Chondrocyte (in vitro differentiated cells): Measurements from ENCODE around the gene DDR2. TPM values are rescaled to one million over a fixed set of nuclear protein-coding genes. Genes with fewer than 3 reads are reported as not detected.

Experiments
- DNase-seq: peaks from one replicate; pipeline ENCODE4 v3.0.0; 2021; ENCODE audit warnings: mixed read lengths, low spot score
- H3K27ac Mint-ChIP-seq: one replicate; pipeline ENCODE4 v1.8.0; 2021; ENCODE audit warnings: mild to moderate bottlenecking, moderate library complexity, mixed read lengths; ENCODE audit not compliant: unreplicated experiment
- H3K27me3 Mint-ChIP-seq: 2 replicates; pipeline ENCODE4 v1.8.0; 2021; ENCODE audit warnings: low read depth, mixed read lengths
- H3K36me3 Mint-ChIP-seq: 2 replicates; pipeline ENCODE4 v1.8.0; 2021; ENCODE audit warnings: low read depth, mixed read lengths
- H3K4me1 Mint-ChIP-seq: 2 replicates; pipeline ENCODE4 v1.8.0; 2021; ENCODE audit warnings: low read depth, mild to moderate bottlenecking, mixed read lengths
- H3K4me3 Mint-ChIP-seq: one replicate; pipeline ENCODE4 v1.8.0; 2021; ENCODE audit warnings: mild to moderate bottlenecking, moderate library complexity, mixed read lengths; ENCODE audit not compliant: unreplicated experiment
- H3K9me3 Mint-ChIP-seq: 2 replicates; pipeline ENCODE4 v1.8.0; 2021; ENCODE audit warnings: low read depth, mixed read lengths
- total RNA-seq: library from RNA; stranded (reverse); gene quantifications from 3 replicates; pipeline ENCODE4 v1.2.1, GENCODE V29; 2021
- TF ChIP-seq, protein P1 (sequence below): fragments of 200-600 bp; sonication (generic); IDR thresholded peaks from 2 replicates; pipeline ENCODE4 v1.5.0; 2021; ENCODE audit warnings: antibody characterized with exemption, mild to moderate bottlenecking, moderate library complexity

Gene DDR2
- total RNA-seq, 1 donor from 2014 or later = 182 TPM

DNA sequence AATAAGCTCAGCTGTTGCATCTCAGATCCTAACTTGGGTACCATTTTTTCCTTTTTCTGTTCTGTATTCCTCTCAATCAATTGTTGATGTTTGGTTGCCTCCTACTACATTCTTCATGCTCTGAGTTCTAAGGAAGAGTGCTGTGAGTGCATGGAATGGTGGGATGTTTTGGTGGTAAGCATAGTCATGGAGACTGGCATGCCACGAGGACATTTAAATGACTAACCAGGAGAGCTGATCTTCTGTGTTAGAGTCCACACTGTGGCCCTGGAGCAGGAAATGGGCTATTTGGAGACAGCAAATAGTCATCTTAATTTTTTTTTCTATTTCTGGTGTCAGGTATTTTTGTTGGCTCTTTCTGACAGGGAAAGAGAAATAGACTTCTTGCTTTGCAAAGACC is 88.7 kb downstream of the DDR2 start:
- Mint-ChIP-seq H3K9me3 (no peaks in the 10 kb centered on the region), H3K4me1 (peaks cover 35% of the 10 kb centered on the region), H3K4me3 (no peak overlapping the region), H3K27ac (peak overlapping the region; percentile 55), H3K36me3 (peaks cover 12% of the 10 kb centered on the region), H3K27me3 (no peaks in the 10 kb centered on the region)
- DNase-seq = no peak
- TF ChIP-seq, protein P1, sequence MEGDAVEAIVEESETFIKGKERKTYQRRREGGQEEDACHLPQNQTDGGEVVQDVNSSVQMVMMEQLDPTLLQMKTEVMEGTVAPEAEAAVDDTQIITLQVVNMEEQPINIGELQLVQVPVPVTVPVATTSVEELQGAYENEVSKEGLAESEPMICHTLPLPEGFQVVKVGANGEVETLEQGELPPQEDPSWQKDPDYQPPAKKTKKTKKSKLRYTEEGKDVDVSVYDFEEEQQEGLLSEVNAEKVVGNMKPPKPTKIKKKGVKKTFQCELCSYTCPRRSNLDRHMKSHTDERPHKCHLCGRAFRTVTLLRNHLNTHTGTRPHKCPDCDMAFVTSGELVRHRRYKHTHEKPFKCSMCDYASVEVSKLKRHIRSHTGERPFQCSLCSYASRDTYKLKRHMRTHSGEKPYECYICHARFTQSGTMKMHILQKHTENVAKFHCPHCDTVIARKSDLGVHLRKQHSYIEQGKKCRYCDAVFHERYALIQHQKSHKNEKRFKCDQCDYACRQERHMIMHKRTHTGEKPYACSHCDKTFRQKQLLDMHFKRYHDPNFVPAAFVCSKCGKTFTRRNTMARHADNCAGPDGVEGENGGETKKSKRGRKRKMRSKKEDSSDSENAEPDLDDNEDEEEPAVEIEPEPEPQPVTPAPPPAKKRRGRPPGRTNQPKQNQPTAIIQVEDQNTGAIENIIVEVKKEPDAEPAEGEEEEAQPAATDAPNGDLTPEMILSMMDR = no peak

DNA sequence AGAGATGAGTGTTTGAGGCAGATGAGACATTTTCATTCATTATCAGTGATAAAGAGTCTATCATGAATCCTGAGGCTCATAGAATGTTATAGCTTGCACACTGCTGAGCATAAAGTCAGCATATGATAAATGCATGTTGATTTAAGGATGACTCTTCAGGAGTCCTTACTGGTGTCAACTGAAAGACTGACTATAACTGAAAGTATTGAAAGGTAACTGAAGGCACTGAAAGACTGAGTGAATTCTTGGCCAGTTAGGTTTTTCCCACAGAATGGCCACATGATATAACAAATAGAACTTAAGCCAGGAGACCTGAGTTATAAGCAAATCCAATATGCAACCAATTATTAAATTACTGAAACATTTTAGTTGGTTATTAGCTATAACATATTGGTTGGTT is 89.2 kb downstream of the DDR2 start:
- no peak overlapping the region for H3K4me3 Mint-ChIP-seq
- peaks cover 12% of the 10 kb centered on the region for H3K36me3 Mint-ChIP-seq
- no peaks in the 10 kb centered on the region for H3K9me3 Mint-ChIP-seq
- TF ChIP-seq, protein P1 = no peak
- H3K27me3 Mint-ChIP-seq = no peaks in the 10 kb centered on the region
- peak overlapping the region; percentile 39 for H3K27ac Mint-ChIP-seq
- peaks cover 33% of the 10 kb centered on the region for H3K4me1 Mint-ChIP-seq
- no peak for DNase-seq

DNA sequence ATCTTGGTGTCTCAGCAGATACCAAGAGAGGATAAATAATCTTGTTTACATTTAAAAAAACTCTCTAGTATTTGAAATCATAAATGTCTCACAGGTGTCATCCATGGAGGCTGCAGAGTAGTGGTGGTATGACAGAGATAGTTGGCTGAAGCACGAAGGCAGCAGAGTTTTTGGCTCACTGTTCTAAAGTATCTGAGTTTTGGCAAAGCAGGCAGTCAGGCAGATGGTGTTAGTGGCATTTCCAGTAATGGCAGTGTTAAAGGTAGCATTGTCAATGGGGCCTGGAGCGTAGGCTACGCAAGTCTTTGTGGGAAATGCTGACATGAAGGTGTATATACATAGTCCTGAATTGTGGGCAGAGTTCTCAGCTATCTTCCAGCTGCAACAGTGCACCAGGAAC is 89.8 kb downstream of the DDR2 start:
- Mint-ChIP-seq H3K4me1 (peaks cover 32% of the 10 kb centered on the region), H3K36me3 (peaks cover 12% of the 10 kb centered on the region), H3K9me3 (peaks cover 2% of the 10 kb centered on the region), H3K27ac (peak overlapping the region; percentile 4), H3K4me3 (no peak overlapping the region), H3K27me3 (no peaks in the 10 kb centered on the region)
- TF ChIP-seq, protein P1 = no peak
- DNase-seq = no peak

DNA sequence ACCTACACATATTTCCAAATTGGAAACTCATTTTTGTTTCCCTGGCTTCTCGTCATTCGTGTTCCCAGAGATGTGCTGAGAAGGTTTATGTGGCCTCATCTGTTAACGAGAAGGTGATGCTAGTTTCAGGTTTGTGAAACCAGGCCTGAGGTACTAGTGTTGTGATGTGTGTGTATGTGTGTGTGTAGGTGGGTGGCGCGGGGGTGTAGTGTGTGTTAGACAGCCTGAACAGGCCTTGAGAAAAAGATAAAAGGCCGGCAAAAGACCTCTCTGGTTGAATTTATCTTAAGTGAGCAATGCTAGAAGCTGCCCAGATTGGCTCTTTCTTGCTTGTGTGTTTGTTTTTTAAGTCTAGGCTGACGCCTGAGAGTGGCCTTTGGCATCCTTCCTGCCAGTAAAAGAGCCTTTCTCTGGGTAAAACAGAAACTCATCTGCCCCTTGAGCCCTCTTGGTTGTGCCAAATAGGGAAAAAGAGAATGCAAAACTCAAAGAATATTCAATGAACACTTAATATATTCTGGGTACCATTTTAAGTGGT is 92.4 kb downstream of the DDR2 start:
- Mint-ChIP-seq H3K27me3 (no peaks in the 10 kb centered on the region), H3K36me3 (peaks cover 10% of the 10 kb centered on the region), H3K4me3 (no peak overlapping the region), H3K9me3 (peaks cover 2% of the 10 kb centered on the region), H3K4me1 (peaks cover 26% of the 10 kb centered on the region), H3K27ac (no peak overlapping the region)
- TF ChIP-seq, protein P1 = no peak
- no peak for DNase-seq

DNA sequence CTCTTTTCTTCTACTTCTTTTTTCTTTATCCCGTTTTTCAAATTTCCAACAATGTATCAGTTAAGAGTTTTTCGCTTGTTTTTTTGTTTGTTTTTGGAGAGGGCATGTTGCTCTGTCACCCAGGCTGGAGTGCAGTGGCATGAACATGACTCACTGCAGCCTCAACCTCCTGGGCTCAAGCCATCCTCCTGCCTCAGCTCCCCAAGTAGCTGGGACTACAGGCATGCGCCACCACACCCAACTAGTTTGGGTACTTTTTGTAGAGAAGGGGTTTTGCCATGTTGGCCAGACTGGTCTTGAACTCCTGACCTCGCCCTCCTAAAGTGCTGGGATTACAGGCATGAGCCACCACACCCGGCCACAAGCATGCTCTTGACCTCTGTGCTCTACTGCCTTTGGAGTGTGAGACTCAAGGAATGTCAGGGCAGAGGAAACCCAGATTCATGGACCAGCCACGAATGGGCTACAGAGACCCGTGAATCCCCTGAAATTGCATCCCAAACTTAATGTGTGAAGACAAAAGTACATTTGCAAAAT is 93.1 kb downstream of the DDR2 start:
- no peaks in the 10 kb centered on the region for H3K27me3 Mint-ChIP-seq
- H3K4me3 Mint-ChIP-seq = no peak overlapping the region
- DNase-seq = no peak
- H3K9me3 Mint-ChIP-seq = peaks cover 2% of the 10 kb centered on the region
- peaks cover 26% of the 10 kb centered on the region for H3K4me1 Mint-ChIP-seq
- TF ChIP-seq, protein P1 = no peak
- no peak overlapping the region for H3K27ac Mint-ChIP-seq
- H3K36me3 Mint-ChIP-seq = peaks cover 4% of the 10 kb centered on the region
